Osteocyte (in vitro differentiated cells): ENCODE data around the gene CCL20. TPM values are rescaled to one million over a fixed set of nuclear protein-coding genes. Genes with fewer than 3 reads are reported as not detected.

Experiments used
- DNase-seq: peaks from one replicate; pipeline ENCODE4 v3.0.0; 2021; ENCODE audit warnings: mixed read lengths; ENCODE audit not compliant: unreplicated experiment; ENCODE audit errors: extremely low spot score
- H3K27ac Mint-ChIP-seq: one replicate; pipeline ENCODE4 v1.8.0; 2021; ENCODE audit warnings: mild to moderate bottlenecking, mixed read lengths; ENCODE audit not compliant: unreplicated experiment
- H3K27me3 Mint-ChIP-seq: one replicate; pipeline ENCODE4 v1.8.0; 2021; ENCODE audit warnings: mixed read lengths; ENCODE audit not compliant: unreplicated experiment
- H3K36me3 Mint-ChIP-seq: one replicate; pipeline ENCODE4 v1.8.0; 2021; ENCODE audit warnings: mixed read lengths; ENCODE audit not compliant: unreplicated experiment
- H3K4me1 Mint-ChIP-seq: one replicate; pipeline ENCODE4 v1.8.0; 2021; ENCODE audit warnings: mixed read lengths; ENCODE audit not compliant: unreplicated experiment
- H3K4me3 Mint-ChIP-seq: one replicate; pipeline ENCODE4 v1.8.0; 2021; ENCODE audit warnings: mild to moderate bottlenecking, moderate library complexity, mixed read lengths; ENCODE audit not compliant: unreplicated experiment
- H3K9me3 Mint-ChIP-seq: one replicate; pipeline ENCODE4 v1.8.0; 2021; ENCODE audit warnings: mixed read lengths; ENCODE audit not compliant: unreplicated experiment
- total RNA-seq: library from RNA; stranded (reverse); gene quantifications from 2 replicates; pipeline ENCODE4 v1.2.1, GENCODE V29; 2021
- TF ChIP-seq, protein P1 (sequence below): fragments of 200-600 bp; sonication (generic); IDR thresholded peaks from 2 replicates; pipeline ENCODE4 v1.5.0; 2021; ENCODE audit warnings: antibody characterized with exemption, mild to moderate bottlenecking, moderate library complexity

The CCL20 gene
- total RNA-seq, 1 donor from 2014 or later, result not detected

GRCh38 chr2:227802882-227803281, 10.8 kb upstream of the CCL20 start:
- H3K4me1 Mint-ChIP-seq, result peaks cover 9% of the 10 kb centered on the region
- H3K9me3 Mint-ChIP-seq, result peaks cover 3% of the 10 kb centered on the region
- no peak for DNase-seq
- TF ChIP-seq, protein P1, sequence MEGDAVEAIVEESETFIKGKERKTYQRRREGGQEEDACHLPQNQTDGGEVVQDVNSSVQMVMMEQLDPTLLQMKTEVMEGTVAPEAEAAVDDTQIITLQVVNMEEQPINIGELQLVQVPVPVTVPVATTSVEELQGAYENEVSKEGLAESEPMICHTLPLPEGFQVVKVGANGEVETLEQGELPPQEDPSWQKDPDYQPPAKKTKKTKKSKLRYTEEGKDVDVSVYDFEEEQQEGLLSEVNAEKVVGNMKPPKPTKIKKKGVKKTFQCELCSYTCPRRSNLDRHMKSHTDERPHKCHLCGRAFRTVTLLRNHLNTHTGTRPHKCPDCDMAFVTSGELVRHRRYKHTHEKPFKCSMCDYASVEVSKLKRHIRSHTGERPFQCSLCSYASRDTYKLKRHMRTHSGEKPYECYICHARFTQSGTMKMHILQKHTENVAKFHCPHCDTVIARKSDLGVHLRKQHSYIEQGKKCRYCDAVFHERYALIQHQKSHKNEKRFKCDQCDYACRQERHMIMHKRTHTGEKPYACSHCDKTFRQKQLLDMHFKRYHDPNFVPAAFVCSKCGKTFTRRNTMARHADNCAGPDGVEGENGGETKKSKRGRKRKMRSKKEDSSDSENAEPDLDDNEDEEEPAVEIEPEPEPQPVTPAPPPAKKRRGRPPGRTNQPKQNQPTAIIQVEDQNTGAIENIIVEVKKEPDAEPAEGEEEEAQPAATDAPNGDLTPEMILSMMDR, result no peak
- no peak overlapping the region for H3K4me3 Mint-ChIP-seq
- no peaks in the 10 kb centered on the region for H3K36me3 Mint-ChIP-seq
- no peak overlapping the region for H3K27ac Mint-ChIP-seq
- no peaks in the 10 kb centered on the region for H3K27me3 Mint-ChIP-seq

DNA sequence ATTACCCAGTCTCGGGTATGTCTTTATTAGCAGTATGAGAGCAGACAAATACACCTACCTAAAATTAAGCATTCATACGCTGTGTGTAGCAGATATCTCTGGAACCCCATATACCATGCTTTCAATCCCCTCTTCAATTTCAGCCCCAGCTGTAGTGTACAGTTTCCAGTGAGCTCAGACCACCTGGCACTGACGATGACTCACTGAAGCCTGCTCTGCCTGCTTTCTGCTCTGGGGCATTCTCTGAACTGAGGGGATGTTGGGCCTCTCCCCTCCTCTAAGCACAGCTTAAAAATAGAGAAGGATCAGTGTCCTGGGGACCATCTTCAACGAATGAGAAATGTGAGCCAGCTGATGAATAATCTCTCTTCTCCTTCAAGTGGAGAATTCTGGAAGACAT, 8.7 kb upstream of the CCL20 start:
- TF ChIP-seq, protein P1, result no peak
- DNase-seq, result peak; percentile 13
- peaks cover 9% of the 10 kb centered on the region for H3K4me1 Mint-ChIP-seq
- H3K27ac Mint-ChIP-seq, result no peak overlapping the region
- no peak overlapping the region for H3K4me3 Mint-ChIP-seq
- H3K9me3 Mint-ChIP-seq, result peaks cover 3% of the 10 kb centered on the region
- H3K36me3 Mint-ChIP-seq, result peaks cover 1% of the 10 kb centered on the region
- no peaks in the 10 kb centered on the region for H3K27me3 Mint-ChIP-seq

- peaks cover 9% of the 10 kb centered on the region for H3K4me1 Mint-ChIP-seq
- peaks cover 3% of the 10 kb centered on the region for H3K9me3 Mint-ChIP-seq
- no peaks in the 10 kb centered on the region for H3K27me3 Mint-ChIP-seq
- H3K4me3 Mint-ChIP-seq, result no peak overlapping the region
- TF ChIP-seq, protein P1, result no peak
- peaks cover 1% of the 10 kb centered on the region for H3K36me3 Mint-ChIP-seq
- peak overlapping the region; percentile 58 for H3K27ac Mint-ChIP-seq
- DNase-seq, result no peak
Measured at GRCh38 chr2:227805578-227805977, 8.1 kb upstream of the CCL20 start.

DNA sequence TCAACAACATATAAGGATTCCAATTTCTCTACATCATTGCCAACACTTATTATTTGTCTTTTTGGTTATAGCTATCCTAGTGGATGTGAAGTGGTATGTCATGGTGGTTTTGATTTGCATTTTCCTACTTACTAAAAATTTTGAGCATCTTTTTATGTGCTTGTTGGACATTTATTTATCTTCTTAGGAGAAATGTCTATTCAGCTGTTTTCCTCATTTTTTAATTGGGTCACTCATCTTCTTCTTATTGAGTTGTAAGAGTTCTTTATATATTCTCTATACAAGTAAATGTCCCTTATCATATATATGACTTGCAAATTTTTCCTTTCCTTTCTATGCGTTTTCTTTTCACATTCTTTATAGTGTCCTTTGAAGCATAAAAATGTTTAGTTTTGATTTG, 4.7 kb upstream of the CCL20 start:
- no peak overlapping the region for H3K4me3 Mint-ChIP-seq

DNA sequence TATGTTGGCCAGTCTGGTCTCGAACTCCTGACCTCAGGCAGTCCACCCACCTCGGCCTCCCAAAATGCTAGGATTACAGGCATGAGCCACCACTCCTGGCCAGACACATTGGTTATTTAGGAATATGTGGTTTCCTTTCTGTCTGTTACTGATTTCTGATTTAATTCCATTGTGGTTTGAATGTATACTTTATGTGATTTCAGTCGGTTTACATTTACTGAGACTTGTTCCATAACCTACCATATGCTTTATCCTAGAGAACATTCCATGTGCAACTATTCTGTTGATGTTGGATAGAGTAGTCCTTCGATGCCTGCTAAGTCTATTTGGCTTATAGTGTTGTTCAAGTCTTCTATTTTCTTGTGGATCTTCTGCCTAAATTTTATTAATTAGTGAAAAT, 1.6 kb upstream of the CCL20 start:
- DNase-seq, result no peak
- TF ChIP-seq, protein P1, result no peak
- Mint-ChIP-seq H3K27ac (no peak overlapping the region), H3K4me1 (peaks cover 29% of the 10 kb centered on the region), H3K27me3 (no peaks in the 10 kb centered on the region), H3K4me3 (no peak overlapping the region), H3K36me3 (peaks cover 1% of the 10 kb centered on the region), H3K9me3 (peaks cover 4% of the 10 kb centered on the region)

More for the DNA sequence above, 4.7 kb upstream of the CCL20 start:
- Mint-ChIP-seq H3K9me3 (peaks cover 7% of the 10 kb centered on the region), H3K27me3 (no peaks in the 10 kb centered on the region), H3K36me3 (peaks cover 1% of the 10 kb centered on the region), H3K27ac (no peak overlapping the region), H3K4me1 (peaks cover 20% of the 10 kb centered on the region)
- TF ChIP-seq, protein P1, result no peak
- no peak for DNase-seq
